CD4-positive, CD25-positive, alpha-beta regulatory T cell (primary cell): Measurements from ENCODE around the gene BABAM2. TPM values are rescaled to one million over a fixed set of nuclear protein-coding genes. Genes with fewer than 3 reads are reported as not detected.

Experiments used
- ATAC-seq, 2 donors: fragments of 150-1000 bp; cut with Tn5 transposase; one replicate each; pipeline ENCODE4 v1.10.0; 2021; ENCODE audit warnings: low read depth in 2 of 2, moderate number of reproducible peaks in 2 of 2, moderate library complexity in 1 of 2
- DNase-seq, 3 donors: peaks; one replicate each; pipeline versions ENCODE4 v3.0.0 to v3.0.0-alpha.2; 2012 to 2022; ENCODE audit warnings: mixed read lengths in 1 of 3
- H3K27ac ChIP-seq: one replicate; pipeline ENCODE4 v1.7.0; 2013; ENCODE audit warnings: mild to moderate bottlenecking, low read length; ENCODE audit not compliant: insufficient read depth, poor library complexity, severe bottlenecking
- H3K27me3 ChIP-seq: one replicate; pipeline ENCODE4 v1.7.0; 2013; ENCODE audit warnings: low read length; ENCODE audit not compliant: control insufficient read depth, insufficient read depth
- H3K36me3 ChIP-seq: one replicate; pipeline ENCODE4 v1.7.0; 2013; ENCODE audit warnings: mild to moderate bottlenecking, low read length, moderate library complexity; ENCODE audit not compliant: control insufficient read depth, insufficient read depth
- H3K4me1 ChIP-seq: 2 replicates; pipeline ENCODE4 v1.7.0; 2013; ENCODE audit warnings: mild to moderate bottlenecking, low read length; ENCODE audit not compliant: insufficient read depth, control insufficient read depth, poor library complexity, severe bottlenecking
- H3K4me3 ChIP-seq: one replicate; pipeline ENCODE4 v1.7.0; 2013; ENCODE audit warnings: low read depth, mild to moderate bottlenecking, low read length, moderate library complexity
- H3K9me3 ChIP-seq, 2 experiments: 1 replicate in 1 of 2; 2 replicates in 1 of 2; pipeline ENCODE4 v1.7.0; 2013; ENCODE audit warnings: low read length in 2 of 2, mild to moderate bottlenecking in 1 of 2, moderate library complexity in 1 of 2; ENCODE audit not compliant: control insufficient read depth in 2 of 2
- H3K27ac Mint-ChIP-seq, 3 donors: one replicate each; pipeline ENCODE4 v1.8.0; 2020 to 2022; ENCODE audit warnings: mild to moderate bottlenecking in 3 of 3, mixed read lengths in 3 of 3, moderate library complexity in 2 of 3
- H3K27me3 Mint-ChIP-seq: one replicate; pipeline ENCODE4 v1.8.0; 2022; ENCODE audit warnings: mild to moderate bottlenecking, mixed read lengths
- H3K36me3 Mint-ChIP-seq: one replicate; pipeline ENCODE4 v1.8.0; 2020; ENCODE audit warnings: mixed read lengths
- H3K4me1 Mint-ChIP-seq, 4 donors: one replicate each; pipeline ENCODE4 v1.8.0; 2020 to 2022; ENCODE audit warnings: mixed read lengths in 4 of 4, mild to moderate bottlenecking in 1 of 4
- H3K4me3 Mint-ChIP-seq, 4 donors: one replicate each; pipeline ENCODE4 v1.8.0; 2020 to 2022; ENCODE audit warnings: mild to moderate bottlenecking in 4 of 4, mixed read lengths in 4 of 4, moderate library complexity in 3 of 4
- H3K9me3 Mint-ChIP-seq, 7 donors: one replicate each; pipeline ENCODE4 v1.8.0; 2020 to 2022; ENCODE audit warnings: mixed read lengths in 7 of 7, mild to moderate bottlenecking in 3 of 7, moderate library complexity in 2 of 7
- polyA plus RNA-seq, 4 donors: library from polyadenylated mRNA; unstranded; fragments of 300-500 nt; fragmentation: Illumina TruSeq; gene quantifications; one replicate each; pipeline ENCODE4 v1.2.3, GENCODE V29; 2021
- total RNA-seq: library from RNA; stranded (reverse); gene quantifications from one replicate; pipeline ENCODE4 v1.2.3, GENCODE V29; 2022

BABAM2 gene
- total and polyA plus RNA-seq, 5 donors from 2014 or later = 42.9 to 70.0 (median 58.5) TPM

- H3K9me3 Mint-ChIP-seq = no peaks in the 10 kb centered on the region
- no peaks in the 10 kb centered on the region for H3K27me3 Mint-ChIP-seq
- DNase-seq (no peak), ATAC-seq (no peak)
- no peak overlapping the region for H3K4me3 Mint-ChIP-seq
- Histone ChIP-seq H3K4me1 (no peaks in the 10 kb centered on the region), H3K9me3 (no peaks in the 10 kb centered on the region), H3K27ac (no peak overlapping the region), H3K27me3 (no peaks in the 10 kb centered on the region), H3K36me3 (peaks cover 6% of the 10 kb centered on the region), H3K4me3 (no peak overlapping the region)
- peak overlapping the region in 1 of 3 donors; percentile 43 for H3K27ac Mint-ChIP-seq
- H3K4me1 Mint-ChIP-seq = peaks cover 0 to 11% (median 9%) of the 10 kb centered on the region in 4 donors
- peaks cover 9% of the 10 kb centered on the region for H3K36me3 Mint-ChIP-seq
Measured at GRCh38 chr2:28340312-28341202, 450.0 kb downstream of the BABAM2 start.

GRCh38 chr2:28341208-28341891 lies 450.8 kb downstream of the BABAM2 start:
- H3K27ac Mint-ChIP-seq = no peak overlapping the region
- H3K4me3 ChIP-seq = no peak overlapping the region
- no peaks in the 10 kb centered on the region for H3K27me3 Mint-ChIP-seq

GRCh38 chr2:28342081-28342967 lies 451.8 kb downstream of the BABAM2 start:
- peaks cover 9% of the 10 kb centered on the region for H3K36me3 Mint-ChIP-seq
- Histone ChIP-seq H3K9me3 (no peaks in the 10 kb centered on the region), H3K4me3 (no peak overlapping the region), H3K4me1 (peaks cover 3% of the 10 kb centered on the region), H3K27ac (no peak overlapping the region), H3K36me3 (peaks cover 6% of the 10 kb centered on the region), H3K27me3 (no peaks in the 10 kb centered on the region)
- peaks cover 0 to 20% (median 11%) of the 10 kb centered on the region in 4 donors for H3K4me1 Mint-ChIP-seq
- DNase-seq (no peak), ATAC-seq (no peak)
- H3K9me3 Mint-ChIP-seq = no peaks in the 10 kb centered on the region
- H3K27ac Mint-ChIP-seq = no peak overlapping the region
- H3K27me3 Mint-ChIP-seq = no peaks in the 10 kb centered on the region
- H3K4me3 Mint-ChIP-seq = no peak overlapping the region

More at GRCh38 chr2:28341208-28341891, 450.8 kb downstream of the BABAM2 start:
- Mint-ChIP-seq H3K9me3 (no peaks in the 10 kb centered on the region), H3K4me1 (peaks cover 0 to 11% (median 11%) of the 10 kb centered on the region in 4 donors), H3K4me3 (no peak overlapping the region), H3K36me3 (peaks cover 9% of the 10 kb centered on the region)
- DNase-seq (no peak), ATAC-seq (no peak)
- H3K9me3 ChIP-seq = no peaks in the 10 kb centered on the region
- peaks cover 6% of the 10 kb centered on the region for H3K36me3 ChIP-seq
- no peaks in the 10 kb centered on the region for H3K4me1 ChIP-seq
- H3K27ac ChIP-seq = no peak overlapping the region
- H3K27me3 ChIP-seq = no peaks in the 10 kb centered on the region

- Mint-ChIP-seq H3K4me1 (peaks cover 0 to 30% (median 15%) of the 10 kb centered on the region in 4 donors), H3K27me3 (no peaks in the 10 kb centered on the region), H3K9me3 (no peaks in the 10 kb centered on the region), H3K27ac (peak overlapping the region in 1 of 3 donors; percentile 84), H3K4me3 (no peak overlapping the region), H3K36me3 (peaks cover 9% of the 10 kb centered on the region)
- H3K9me3 ChIP-seq = no peaks in the 10 kb centered on the region
- H3K27ac ChIP-seq = no peak overlapping the region
- no peaks in the 10 kb centered on the region for H3K27me3 ChIP-seq
- no peak overlapping the region for H3K4me3 ChIP-seq
- H3K36me3 ChIP-seq = peaks cover 6% of the 10 kb centered on the region
- H3K4me1 ChIP-seq = peaks cover 14% of the 10 kb centered on the region
- ATAC-seq = no peak
- no peak for DNase-seq
Measured at GRCh38 chr2:28343184-28343942, 452.8 kb downstream of the BABAM2 start.

- Mint-ChIP-seq H3K27me3 (no peaks in the 10 kb centered on the region), H3K36me3 (peaks cover 3% of the 10 kb centered on the region), H3K27ac (no peak overlapping the region), H3K4me1 (peaks cover 3 to 33% (median 18%) of the 10 kb centered on the region in 4 donors), H3K9me3 (no peaks in the 10 kb centered on the region), H3K4me3 (no peak overlapping the region)
- H3K36me3 ChIP-seq = peaks cover 6% of the 10 kb centered on the region
- no peaks in the 10 kb centered on the region for H3K27me3 ChIP-seq
- DNase-seq (no peak), ATAC-seq (no peak)
- H3K27ac ChIP-seq = no peak overlapping the region
- H3K9me3 ChIP-seq = no peaks in the 10 kb centered on the region
- no peak overlapping the region for H3K4me3 ChIP-seq
- H3K4me1 ChIP-seq = peaks cover 20% of the 10 kb centered on the region
Measured at GRCh38 chr2:28343971-28344715, 453.6 kb downstream of the BABAM2 start.

- Mint-ChIP-seq H3K4me3 (no peak overlapping the region), H3K27ac (no peak overlapping the region)
Measured at GRCh38 chr2:28344756-28345373, 454.3 kb downstream of the BABAM2 start.

More at GRCh38 chr2:28344756-28345373, 454.3 kb downstream of the BABAM2 start:
- Histone ChIP-seq H3K27me3 (no peaks in the 10 kb centered on the region), H3K9me3 (no peaks in the 10 kb centered on the region), H3K36me3 (peaks cover under 1% of the 10 kb centered on the region), H3K27ac (no peak overlapping the region), H3K4me1 (peaks cover 26% of the 10 kb centered on the region), H3K4me3 (no peak overlapping the region)
- Mint-ChIP-seq H3K36me3 (peaks cover 4% of the 10 kb centered on the region), H3K4me1 (peaks cover 6 to 35% (median 20%) of the 10 kb centered on the region in 4 donors), H3K27me3 (no peaks in the 10 kb centered on the region), H3K9me3 (no peaks in the 10 kb centered on the region)
- ATAC-seq = no peak
- DNase-seq = no peak
